22Rv1 (cell line): Measurements from ENCODE around the gene TNN.

ENCODE experiments used
- H3K27ac ChIP-seq: fragments of 450-650 bp; 2 replicates; pipeline ENCODE4 v1.5.1; 2017
- ZFX ChIP-seq: fragments of 450-650 bp; IDR thresholded peaks from 2 replicates; pipeline ENCODE4 v1.6.1; 2017; ENCODE audit warnings: antibody characterized with exemption, borderline replicate concordance
- TF ChIP-seq, protein P1 (sequence below): fragments of 450-650 bp; IDR thresholded peaks from 2 replicates; pipeline ENCODE4 v1.5.1; 2017; ENCODE audit warnings: mild to moderate bottlenecking

The TNN gene

DNA sequence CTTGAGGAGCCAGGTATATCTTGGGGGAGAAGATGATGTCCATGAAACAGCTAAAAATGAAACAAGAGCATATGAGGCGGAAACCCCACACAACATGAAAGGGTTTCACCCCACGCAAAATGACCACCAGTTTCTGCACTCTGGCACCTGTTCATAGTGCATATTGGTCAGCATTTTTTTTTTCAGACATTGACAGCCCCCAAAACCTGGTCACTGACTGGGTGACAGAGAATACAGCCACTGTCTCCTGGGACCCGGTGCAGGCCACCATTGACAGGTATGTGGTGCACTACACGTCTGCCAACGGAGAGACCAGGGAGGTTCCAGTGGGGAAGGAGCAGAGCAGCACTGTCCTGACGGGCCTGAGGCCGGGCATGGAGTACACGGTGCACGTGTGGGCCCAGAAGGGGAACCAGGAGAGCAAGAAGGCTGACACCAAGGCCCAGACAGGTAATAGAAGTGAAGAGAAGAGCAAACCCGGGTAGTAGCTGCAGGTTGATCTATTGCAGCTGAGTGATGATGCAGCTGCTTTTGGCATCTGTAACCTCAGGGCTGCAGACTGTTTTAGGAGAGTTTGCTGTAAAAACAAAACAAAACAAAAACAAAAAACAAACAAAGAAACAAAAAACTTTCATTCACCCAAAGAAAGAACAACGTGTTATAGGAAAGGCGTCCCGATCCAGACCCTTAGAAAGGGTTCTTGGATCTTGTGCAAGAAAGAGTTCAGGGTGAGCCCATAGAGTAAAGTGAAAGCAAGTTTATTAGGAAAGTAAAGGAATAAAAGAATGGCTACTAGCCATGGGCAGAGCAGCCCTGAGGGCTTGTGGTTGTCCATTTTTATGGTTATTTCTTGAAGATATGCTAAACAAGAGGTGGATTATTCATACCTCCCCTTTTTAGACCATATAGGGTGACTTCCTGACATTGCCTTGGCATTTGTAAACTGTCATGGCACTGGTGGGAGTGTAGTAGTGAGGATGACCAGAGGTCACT lies 51.0 kb downstream of the TNN start:
- TF ChIP-seq ZFX: no peak
- TF ChIP-seq, protein P1, sequence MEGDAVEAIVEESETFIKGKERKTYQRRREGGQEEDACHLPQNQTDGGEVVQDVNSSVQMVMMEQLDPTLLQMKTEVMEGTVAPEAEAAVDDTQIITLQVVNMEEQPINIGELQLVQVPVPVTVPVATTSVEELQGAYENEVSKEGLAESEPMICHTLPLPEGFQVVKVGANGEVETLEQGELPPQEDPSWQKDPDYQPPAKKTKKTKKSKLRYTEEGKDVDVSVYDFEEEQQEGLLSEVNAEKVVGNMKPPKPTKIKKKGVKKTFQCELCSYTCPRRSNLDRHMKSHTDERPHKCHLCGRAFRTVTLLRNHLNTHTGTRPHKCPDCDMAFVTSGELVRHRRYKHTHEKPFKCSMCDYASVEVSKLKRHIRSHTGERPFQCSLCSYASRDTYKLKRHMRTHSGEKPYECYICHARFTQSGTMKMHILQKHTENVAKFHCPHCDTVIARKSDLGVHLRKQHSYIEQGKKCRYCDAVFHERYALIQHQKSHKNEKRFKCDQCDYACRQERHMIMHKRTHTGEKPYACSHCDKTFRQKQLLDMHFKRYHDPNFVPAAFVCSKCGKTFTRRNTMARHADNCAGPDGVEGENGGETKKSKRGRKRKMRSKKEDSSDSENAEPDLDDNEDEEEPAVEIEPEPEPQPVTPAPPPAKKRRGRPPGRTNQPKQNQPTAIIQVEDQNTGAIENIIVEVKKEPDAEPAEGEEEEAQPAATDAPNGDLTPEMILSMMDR: no peak

DNA sequence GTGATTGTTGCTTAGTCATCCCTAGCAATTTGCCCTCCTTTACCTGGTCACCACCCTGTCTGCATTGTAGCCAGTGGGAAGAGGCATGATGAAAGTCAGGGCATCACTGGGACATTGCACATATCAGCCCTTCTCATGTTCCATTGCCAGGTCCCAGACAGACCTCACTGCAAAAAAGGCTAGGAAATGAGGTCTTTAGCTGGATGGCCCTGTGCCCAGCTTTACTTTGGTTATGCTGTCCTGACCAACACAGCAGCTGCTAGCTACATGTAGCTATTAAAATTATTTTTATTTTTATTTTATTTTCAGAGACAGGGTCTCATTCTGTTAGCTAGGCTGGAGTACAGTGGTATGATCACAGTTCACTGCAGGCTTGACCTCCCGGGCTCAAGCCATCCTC lies 52.9 kb downstream of the TNN start:
- no peak overlapping the region for H3K27ac ChIP-seq
- no peak for TF ChIP-seq ZFX
- TF ChIP-seq, protein P1: no peak

More for the DNA sequence above, 51.0 kb downstream of the TNN start:
- H3K27ac ChIP-seq: no peak overlapping the region

DNA sequence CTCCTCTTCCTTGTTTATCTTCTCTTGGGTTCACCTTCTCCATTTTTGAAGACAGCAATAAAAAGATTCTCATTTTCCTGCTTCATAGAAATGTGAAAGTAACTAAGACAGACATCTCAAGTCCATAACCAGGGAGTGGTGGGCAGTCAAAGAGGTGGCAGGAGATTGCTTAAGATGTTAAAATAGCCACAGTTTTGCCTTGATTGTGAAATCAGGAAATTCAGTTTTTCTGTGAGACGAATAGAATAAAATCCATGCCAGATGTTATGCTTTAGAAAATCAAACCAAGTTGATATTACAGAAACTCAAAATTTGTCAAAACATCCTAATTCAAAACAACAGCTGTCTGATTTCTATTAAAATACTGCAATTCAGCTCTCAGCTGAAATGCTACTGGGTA lies 57.2 kb downstream of the TNN start:
- TF ChIP-seq ZFX: no peak
- TF ChIP-seq, protein P1: no peak
- H3K27ac ChIP-seq: no peak overlapping the region

DNA sequence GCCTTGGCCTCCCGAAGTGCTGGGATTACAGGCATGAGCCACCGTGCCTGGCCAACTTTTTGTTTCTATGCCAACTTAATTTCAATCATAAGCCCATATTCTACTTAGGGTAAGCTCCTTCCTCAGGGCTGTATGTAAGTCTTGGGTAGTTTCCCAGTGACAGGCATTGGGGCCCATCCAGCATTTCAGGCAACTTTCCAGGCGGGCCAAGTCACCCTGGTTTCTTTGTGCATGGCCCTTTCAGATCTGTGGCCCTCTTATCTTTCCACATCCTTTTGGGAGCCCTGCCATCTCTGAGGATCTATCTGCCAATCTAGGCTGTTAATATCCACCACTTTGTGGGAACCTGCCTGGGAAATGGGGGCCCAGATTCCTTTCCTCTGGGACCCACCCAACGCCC lies 58.7 kb downstream of the TNN start:
- TF ChIP-seq, protein P1: no peak
- no peak for TF ChIP-seq ZFX

DNA sequence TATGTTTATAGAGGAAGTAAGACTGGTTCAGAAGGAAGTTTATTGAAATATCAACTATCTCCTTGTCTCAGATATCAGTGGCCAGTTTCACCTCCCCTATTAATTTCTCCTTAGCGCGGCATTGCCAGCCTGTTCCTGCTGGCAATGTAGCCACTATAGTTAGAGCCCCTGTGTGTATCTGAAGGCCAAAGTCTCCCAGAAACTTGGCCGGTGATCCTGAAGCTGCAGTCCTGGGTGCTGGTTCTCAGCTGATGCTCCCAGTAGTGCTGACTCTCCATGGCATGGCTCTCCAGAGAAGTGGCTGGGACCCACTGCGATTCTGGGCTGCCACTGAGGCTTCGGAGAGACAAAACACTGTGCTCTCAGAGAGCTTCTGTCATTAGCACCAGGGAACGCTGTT lies 59.9 kb downstream of the TNN start:
- TF ChIP-seq, protein P1: no peak
- no peak for TF ChIP-seq ZFX

More for the DNA sequence above, 58.7 kb downstream of the TNN start:
- H3K27ac ChIP-seq: no peak overlapping the region

DNA sequence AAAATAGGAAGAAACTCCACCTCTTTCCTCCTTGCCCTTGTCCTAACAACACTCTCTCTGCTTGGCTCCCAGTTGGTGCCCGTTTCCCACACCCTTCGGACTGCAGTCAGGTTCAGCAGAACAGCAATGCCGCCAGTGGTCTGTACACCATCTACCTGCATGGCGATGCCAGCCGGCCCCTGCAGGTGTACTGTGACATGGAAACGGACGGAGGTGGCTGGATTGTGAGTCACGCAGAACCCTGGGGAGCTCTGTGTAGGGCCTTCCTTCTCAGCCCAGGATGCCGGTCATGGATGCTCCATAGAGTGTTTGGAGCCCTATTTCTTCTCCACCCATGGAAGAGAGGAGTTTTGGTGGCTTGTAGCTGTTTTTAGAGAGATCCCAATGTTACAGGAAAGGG lies 60.9 kb downstream of the TNN start:
- no peak for TF ChIP-seq ZFX
- TF ChIP-seq, protein P1: no peak
- no peak overlapping the region for H3K27ac ChIP-seq

More for the DNA sequence above, 59.9 kb downstream of the TNN start:
- H3K27ac ChIP-seq: no peak overlapping the region

DNA sequence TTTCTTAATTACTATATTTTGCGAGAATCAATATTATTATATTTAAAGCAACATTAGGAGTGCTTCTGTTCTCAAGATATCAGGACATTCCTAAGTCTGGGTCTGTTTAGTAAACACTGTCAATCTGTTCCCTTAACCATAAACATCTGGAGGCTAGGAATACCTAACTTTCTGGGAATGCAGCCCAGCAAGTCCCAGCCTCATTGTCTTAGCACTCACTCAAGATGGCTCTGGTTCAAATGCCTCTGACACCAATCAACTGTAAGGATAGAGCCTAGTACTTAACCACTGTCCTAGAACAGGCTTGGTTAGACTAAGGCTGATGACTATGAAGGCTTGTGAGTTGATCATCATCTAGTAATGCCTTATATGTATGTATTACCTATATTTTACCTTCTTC lies 61.5 kb downstream of the TNN start:
- no peak overlapping the region for H3K27ac ChIP-seq
- no peak for TF ChIP-seq ZFX
- TF ChIP-seq, protein P1: no peak
